Loucy (cell line): ENCODE measurements around the gene RBM20.

ENCODE experiments used
- CTCF ChIP-seq: fragments of 200-600 bp; sonication (generic); conservative IDR thresholded peaks from 2 replicates; pipeline ENCODE4 v1.5.1; 2014; ENCODE audit warnings: mild to moderate bottlenecking, antibody characterized with exemption, low read length
- EZH2phosphoT487 ChIP-seq: fragments of 200-600 bp; IDR thresholded peaks from 2 replicates; pipeline ENCODE4 v1.6.1; 2018; ENCODE audit warnings: antibody characterized with exemption, mild to moderate bottlenecking, moderate library complexity, borderline replicate concordance

GRCh38 chr10:110601581-110601980, 42.6 kb upstream of the RBM20 start:
- no peak for TF ChIP-seq CTCF
- TF ChIP-seq EZH2phosphoT487 = no peak
